NCI-H2227 (cell line): ENCODE data around the gene MORN1.

ENCODE experiments used
- DNase-seq: peaks from one replicate; lab custom pipeline; 2025; ENCODE audit not compliant: unreplicated experiment; lab: John Stamatoyannopoulos, UW

The MORN1 gene

DNA sequence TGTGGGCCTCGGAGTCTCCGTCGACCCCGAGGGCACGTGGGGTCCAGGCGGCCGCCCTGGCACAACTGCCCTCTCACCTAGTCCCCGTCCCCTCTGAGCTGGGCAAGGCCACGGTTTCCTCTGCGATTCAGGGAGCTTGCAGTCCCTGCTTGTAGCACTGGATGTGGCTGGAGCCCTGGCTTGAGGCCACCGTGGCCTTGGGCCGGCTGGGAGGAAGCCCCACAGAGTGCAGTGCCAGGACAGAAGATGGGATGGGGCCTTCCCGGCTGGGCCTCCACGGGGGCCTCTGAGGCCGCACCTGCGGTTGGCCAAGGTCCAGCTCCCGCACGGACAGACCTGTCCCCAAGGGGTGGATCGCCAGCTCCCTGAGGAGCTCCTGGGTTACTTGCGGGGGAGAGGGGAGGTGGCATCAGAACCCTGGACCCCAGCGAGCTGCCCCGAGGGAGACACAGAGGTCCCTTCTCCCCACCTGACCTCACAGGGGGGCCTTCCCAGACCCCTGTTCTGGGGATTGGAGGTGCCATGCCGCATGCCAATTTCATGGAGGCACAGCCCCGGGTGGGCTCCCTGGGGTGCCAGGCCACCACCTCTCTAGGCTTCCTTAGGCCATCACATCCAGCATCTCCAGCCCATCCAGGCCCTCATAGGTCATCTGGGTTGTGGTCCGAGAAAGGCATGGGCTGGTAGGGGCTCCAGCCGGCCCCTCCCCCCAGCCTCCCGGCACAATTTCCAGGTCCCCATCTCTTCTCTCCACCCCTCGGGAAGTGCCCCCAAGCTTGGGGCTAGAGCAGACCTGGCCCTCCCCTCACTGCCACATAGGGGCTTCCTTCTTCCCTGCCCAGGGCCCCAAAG lies 80.8 kb downstream of the MORN1 start:
- no peak for DNase-seq

- no peak for DNase-seq
Measured at GRCh38 chr1:2308844-2309243, 82.5 kb downstream of the MORN1 start.

- DNase-seq: no peak
Measured at GRCh38 chr1:2307972-2308371, 83.4 kb downstream of the MORN1 start.

- no peak for DNase-seq
Measured at GRCh38 chr1:2307064-2307605, 84.2 kb downstream of the MORN1 start.

DNA sequence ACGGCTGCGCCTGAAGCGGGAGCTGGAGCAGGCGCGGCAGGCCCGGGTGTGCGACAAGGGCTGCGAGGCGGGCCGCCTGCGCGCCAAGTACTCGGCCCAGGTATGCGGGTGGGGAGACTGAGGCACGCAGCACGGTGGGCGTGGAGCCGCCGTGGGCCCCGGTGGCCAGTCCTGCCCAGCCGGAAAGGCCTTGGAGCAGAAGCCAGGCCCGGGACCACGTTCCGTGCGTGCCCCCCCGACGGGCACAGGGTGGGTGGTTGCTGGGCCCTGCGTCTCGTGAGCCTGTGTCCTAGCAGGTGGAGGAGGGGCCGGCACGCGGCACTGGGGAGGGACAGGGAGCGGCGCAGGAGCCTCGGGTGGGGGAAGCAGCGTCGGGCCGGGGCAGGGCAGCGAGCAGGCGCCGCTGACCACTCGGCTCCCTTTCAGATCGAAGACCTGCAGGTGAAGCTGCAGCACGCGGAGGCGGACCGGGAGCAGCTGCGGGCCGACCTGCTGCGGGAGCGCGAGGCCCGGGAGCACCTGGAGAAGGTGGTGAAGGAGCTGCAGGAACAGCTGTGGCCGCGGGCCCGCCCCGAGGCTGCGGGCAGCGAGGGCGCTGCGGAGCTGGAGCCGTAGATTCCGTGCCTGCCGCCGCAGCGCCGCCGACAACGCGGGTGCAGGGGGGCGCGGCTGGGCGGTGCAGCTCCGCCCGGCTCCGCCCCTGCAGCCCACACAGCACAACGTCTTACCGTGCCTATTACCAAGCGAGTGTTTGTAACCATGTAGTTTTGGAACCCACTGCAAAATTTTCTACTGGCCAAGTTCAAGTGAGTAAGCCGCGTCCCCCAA lies 85.0 kb downstream of the MORN1 start:
- no peak for DNase-seq

DNA sequence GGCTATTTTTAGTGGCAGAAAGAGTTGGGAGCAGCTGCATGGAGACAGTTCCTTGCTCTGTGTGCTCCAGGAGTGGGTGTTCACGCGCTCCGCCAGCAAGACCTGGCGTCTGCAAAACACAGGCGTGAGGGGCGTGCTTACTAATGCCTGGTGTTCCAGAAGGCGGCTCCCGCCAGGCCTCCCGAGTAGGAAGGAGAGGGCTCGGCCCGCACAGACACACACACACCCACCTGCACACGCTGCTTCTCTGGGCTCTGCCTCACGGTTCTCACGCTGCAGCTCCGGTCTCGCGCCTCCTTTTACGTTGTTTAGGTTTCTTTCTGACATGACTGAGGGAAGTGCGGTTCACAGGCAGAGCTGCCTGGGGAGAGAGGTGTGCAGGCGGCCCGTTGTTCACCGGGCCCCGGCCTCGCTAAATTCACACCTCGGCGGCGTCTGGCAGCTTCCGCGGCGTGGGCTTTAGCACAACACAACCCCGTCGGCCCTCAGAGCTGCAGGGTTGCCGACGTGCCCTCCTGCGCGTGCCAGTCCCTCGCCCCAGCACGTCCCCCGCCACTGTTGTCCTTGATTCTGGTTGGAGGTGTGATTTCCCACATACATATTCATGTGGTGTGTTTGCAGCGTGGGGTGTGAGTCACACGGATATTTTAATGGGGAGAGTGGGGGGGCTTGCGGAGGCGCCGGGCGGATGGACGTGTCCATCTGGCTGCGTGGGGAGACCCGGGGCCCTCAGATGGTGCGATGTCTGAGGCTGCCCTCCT lies 86.3 kb downstream of the MORN1 start:
- DNase-seq: no peak

DNA sequence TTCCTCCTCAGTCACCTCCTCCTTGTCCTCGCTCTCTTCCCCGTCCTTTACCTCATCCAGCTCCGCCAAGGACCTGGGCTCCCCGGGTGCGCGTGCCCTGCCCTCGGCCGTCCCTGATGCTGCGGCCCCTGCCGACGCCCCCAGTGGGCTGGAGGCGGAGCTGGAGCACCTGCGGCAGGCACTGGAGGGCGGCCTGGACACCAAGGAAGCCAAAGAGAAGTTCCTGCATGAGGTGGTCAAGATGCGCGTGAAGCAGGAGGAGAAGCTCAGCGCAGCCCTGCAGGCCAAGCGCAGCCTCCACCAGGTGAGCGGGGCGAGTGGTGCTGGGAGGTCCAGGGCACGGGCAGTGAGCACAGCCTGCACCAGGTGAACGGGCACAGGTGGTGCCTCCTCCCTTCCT lies 87.1 kb downstream of the MORN1 start:
- DNase-seq: no peak

DNA sequence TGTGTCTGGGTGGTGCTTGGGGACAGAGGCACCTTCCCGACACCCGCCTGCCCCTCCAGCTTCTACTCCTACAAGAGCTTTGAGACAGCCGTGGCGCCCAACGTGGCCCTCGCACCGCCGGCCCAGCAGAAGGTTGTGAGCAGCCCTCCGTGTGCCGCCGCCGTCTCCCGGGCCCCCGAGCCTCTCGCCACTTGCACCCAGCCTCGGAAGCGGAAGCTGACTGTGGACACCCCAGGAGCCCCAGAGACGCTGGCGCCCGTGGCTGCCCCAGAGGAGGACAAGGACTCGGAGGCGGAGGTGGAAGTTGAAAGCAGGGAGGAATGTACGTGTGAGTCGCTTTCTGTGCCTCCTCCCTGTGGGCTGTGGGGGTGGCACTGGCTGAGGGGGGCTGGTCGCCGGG lies 87.6 kb downstream of the MORN1 start:
- no peak for DNase-seq

- DNase-seq: no peak
Measured at GRCh38 chr1:2303016-2303775, 88.2 kb downstream of the MORN1 start.

DNA sequence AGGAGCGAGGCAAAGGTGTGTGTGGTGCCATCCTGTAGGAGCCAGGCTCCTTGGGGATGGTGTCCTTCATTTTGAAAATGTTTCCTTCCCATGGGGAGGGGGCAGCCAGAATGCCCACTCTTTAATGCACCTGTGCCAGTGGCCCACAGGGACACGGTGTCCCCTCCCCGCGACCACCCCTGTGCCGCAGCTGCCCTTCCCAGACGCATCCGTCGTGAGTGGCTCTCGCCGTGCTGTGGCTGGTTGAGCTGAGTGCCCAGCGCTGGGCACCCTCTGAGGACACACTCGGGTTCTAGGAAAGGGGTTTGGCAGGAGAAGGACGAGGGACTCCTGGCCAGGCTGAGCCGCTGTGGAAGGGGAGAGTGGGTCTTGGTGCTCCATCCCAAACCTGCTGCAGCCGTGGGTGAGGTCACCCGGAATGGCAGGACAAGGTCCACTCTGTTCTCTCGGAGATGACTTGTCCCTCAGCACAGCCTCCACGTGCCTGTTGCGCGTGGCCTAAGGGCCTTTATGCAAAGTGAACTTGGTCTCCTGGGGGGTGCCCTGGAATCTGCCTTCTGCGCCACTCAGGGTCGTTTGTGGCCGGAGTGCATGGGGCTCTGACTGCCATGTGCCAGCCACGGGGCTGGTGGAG lies 88.9 kb downstream of the MORN1 start:
- no peak for DNase-seq

GRCh38 chr1:2301607-2302291 lies 89.6 kb downstream of the MORN1 start:
- no peak for DNase-seq

GRCh38 chr1:2300851-2301606 lies 90.3 kb downstream of the MORN1 start:
- no peak for DNase-seq

DNA sequence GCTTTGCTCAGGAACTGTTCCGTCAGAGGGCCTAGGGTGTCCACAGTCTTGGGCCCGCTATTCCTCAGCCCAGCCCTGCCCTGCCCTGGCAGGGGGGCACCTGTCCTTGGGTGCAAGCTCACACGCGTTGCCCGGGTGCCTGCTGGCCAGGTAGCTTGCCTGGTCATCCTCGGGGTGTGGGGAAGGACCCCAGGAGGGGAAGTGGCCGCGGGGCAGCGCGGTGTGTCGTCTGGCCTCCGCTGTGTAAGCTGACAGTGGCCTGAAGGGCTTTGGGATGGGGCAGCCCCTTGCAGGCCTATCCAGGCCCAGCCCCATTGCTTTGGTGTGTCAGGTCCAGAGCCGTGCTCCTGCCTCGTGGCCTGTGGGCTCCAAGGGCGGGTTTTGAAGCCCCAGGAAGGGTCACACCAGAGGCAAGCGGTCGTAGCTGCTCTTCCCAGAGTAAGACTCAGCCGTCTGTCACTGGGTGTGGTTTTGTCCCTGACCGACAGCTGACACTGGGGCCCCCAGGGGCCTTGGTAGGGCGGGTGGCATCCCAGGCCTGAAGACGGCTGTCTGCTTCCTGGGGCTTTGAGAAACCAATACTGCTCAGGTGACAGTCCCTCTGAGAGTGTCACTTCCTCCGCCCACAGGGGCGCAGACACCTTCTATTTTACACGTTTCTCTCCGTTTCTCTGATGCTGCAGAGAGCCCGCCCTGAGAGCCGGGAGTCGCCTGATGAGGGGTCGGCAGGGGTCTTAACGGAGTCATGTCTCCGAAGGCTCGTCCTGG lies 91.2 kb downstream of the MORN1 start:
- no peak for DNase-seq

DNA sequence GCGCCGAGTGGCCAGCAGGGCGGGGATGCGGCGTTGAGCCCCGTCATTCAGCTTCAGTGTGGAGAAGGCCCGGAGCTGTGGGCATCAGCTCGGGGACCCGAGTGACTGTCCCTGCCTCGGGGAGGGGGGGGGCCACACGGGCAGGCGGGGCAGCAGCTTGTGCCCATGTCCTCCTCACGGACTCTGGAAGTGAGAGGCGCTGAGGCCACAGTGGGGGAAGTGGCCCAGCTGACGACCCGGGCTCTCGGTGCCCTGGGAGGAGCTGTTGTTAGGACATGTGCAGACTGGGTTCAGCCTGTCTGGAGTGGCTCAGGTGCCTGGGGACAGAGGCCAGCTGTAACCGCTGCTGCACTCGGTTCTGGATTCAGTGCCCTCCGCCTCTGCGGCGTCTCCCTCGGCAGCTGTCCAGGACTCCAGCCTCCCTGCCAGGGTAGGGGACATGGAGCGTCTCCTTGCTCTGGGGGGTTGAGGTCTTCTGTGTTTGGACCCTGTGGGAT lies 92.2 kb downstream of the MORN1 start:
- no peak for DNase-seq

DNA sequence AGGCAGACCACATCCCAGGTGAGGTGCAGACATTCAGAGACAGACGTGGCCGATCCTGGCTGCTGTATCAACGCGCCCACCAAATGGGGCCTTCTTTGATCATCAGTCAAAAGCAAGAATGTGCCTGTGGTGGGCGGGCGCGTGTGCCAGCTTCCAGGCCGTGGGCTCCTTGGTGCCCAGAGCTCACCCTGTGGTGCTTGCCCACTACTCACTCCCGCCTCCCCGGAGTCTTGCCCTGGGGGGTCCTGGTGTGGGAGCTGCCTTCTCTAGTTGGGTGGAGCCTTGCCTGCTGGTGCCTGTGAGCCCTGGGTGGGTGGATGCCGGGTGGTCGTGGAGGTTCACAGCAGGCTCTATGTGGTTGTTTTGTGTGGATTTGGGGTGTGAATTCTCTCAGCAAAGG lies 92.7 kb downstream of the MORN1 start:
- no peak for DNase-seq

GRCh38 chr1:2297246-2298011 lies 93.9 kb downstream of the MORN1 start:
- no peak for DNase-seq

GRCh38 chr1:2296614-2297013 lies 94.7 kb downstream of the MORN1 start:
- no peak for DNase-seq
